ENCODE data around the gene PIGR. TPM values are rescaled to one million over a fixed set of nuclear protein-coding genes. Genes with fewer than 3 reads are reported as not detected.
A peak's percentile ranks its signal among the peaks of the same experiment; 100 is the strongest.

PIGR gene
- total and polyA plus RNA-seq, 9 of the 15 experiments (the other 6 are each of a cell fraction or from before 2014, with no cell fraction given) = 0.01 to 1.5 (median 0.03) TPM; not detected in 4

GRCh38 chr1:206890125-206891060, 55.9 kb downstream of the PIGR start (continued):
- TF ChIP-seq THRB (CRISPR knock-in tag; conservative IDR thresholded peaks at IDR 0.05) (0 out of 2 replicates have a peak, but pooled peaks have one; percentile 17), CTBP1 (IDR thresholded peaks at IDR 0.05; ENCODE audit: borderline replicate concordance) (no peak), NR1H2 (CRISPR knock-in tag; IDR thresholded peaks at IDR 0.05) (no peak), ATF7 (IDR thresholded peaks at IDR 0.05) (peak; percentile 40; the same call in 1 of the 2 replicates), ZNF436 (CRISPR knock-in tag; IDR thresholded peaks at IDR 0.05) (no peak), ZBTB12 (CRISPR knock-in tag; IDR thresholded peaks at IDR 0.05) (peak; percentile 81), ZNF699 (CRISPR knock-in tag; IDR thresholded peaks at IDR 0.05; ENCODE audit: insufficient replicate concordance) (no peak), VEZF1 (CRISPR knock-in tag; IDR thresholded peaks at IDR 0.05) (0 out of 2 replicates have a peak, but pooled peaks have one; percentile 5), HOMEZ (CRISPR knock-in tag; IDR thresholded peaks at IDR 0.05) (no peak), OTX1 (CRISPR knock-in tag; IDR thresholded peaks at IDR 0.05) (no peak), KLF6 (CRISPR knock-in tag; IDR thresholded peaks at IDR 0.05; ENCODE audit: borderline replicate concordance) (no peak), ATF1 (CRISPR knock-in tag; IDR thresholded peaks at IDR 0.05) (no peak), ATF1 (tag; IDR thresholded peaks at IDR 0.05) (peak; percentile 79), NELFE (IDR thresholded peaks at IDR 0.05; ENCODE audit: insufficient read depth, insufficient read length) (no peak), ZNF175 (CRISPR knock-in tag; IDR thresholded peaks at IDR 0.05; ENCODE audit: low read depth) (peak; percentile 88)
